AG04449 (cell line): Measurements from ENCODE around the gene MARCHF3.
"Not testable (repeated sequence)": the region's sequence is repeated elsewhere in the genome, so short reads cannot be mapped to it uniquely, and the experiment has no call there.

Experiments used
- CTCF ChIA-PET: fragments of 350-600 bp; formaldehyde crosslinking; extraction: SDS; loops from one replicate; lab custom pipeline; 2021; ENCODE audit warnings: antibody characterized with exemption; lab: Yijun Ruan, JAX
- POLR2A ChIA-PET: fragments of 400-600, 350-600 bp; formaldehyde crosslinking; extraction: SDS; loops from one replicate; lab custom pipeline; 2020; ENCODE audit warnings: antibody characterized with exemption, inconsistent platforms; lab: Yijun Ruan, JAX
- DNase-seq: peaks from one replicate; pipeline ENCODE4 v3.0.0-alpha.2; 2010; ENCODE audit warnings: low read depth, low spot score
- H3K4me3 ChIP-seq: 2 replicates; pipeline ENCODE4 v1.5.1; 2011; ENCODE audit warnings: low read depth, mild to moderate bottlenecking, control low read depth, low read length
- CTCF ChIP-seq: IDR thresholded peaks from one replicate; pipeline ENCODE4 v1.5.1; 2011; ENCODE audit warnings: mild to moderate bottlenecking, moderate library complexity, low read length, control low read depth, inconsistent platforms; ENCODE audit not compliant: insufficient read depth; ENCODE audit errors: missing control alignments

Gene MARCHF3

GRCh38 chr5:126849101-126849678 is 181.2 kb downstream of the MARCHF3 start:
- no peak for TF ChIP-seq CTCF
- CTCF ChIA-PET, result interaction anchor here (0.8 to 1.3 kb wide), 4 partner anchors 12 to 644 kb away, joined by 3 to 4 read pairs (median 4); no protein-coding TSS in a partner anchor
- POLR2A ChIA-PET, result no interaction called here
- DNase-seq, result no peak
- no peak overlapping the region for H3K4me3 ChIP-seq

- no peak for TF ChIP-seq CTCF
- ChIA-PET CTCF (interaction anchor here (1.1 to 1.3 kb wide), 3 partner anchors 466 to 645 kb away, joined by 3 to 4 read pairs (median 3); no protein-coding TSS in a partner anchor), POLR2A (no interaction called here)
- no peak for DNase-seq
- no peak overlapping the region for H3K4me3 ChIP-seq
These were observed 182.1 kb downstream of the MARCHF3 start for GRCh38 chr5:126848253-126848652.

- POLR2A ChIA-PET, result no interaction called here
- no peak for DNase-seq
- no peak for TF ChIP-seq CTCF
These were observed 182.5 kb downstream of the MARCHF3 start for GRCh38 chr5:126847826-126848251.

GRCh38 chr5:126847456-126847820 is 182.9 kb downstream of the MARCHF3 start:
- CTCF ChIA-PET, result interaction anchor here (0.8 to 1.3 kb wide), 2 partner anchors 10 to 645 kb away, joined by 3 read pairs; no protein-coding TSS in a partner anchor
- DNase-seq, result no peak
- TF ChIP-seq CTCF, result no peak
- POLR2A ChIA-PET, result no interaction called here
- H3K4me3 ChIP-seq, result no peak overlapping the region

More at GRCh38 chr5:126847826-126848251, 182.5 kb downstream of the MARCHF3 start:
- CTCF ChIA-PET, result interaction anchor here (0.8 to 1.3 kb wide), 3 partner anchors 10 to 645 kb away, joined by 3 read pairs; no protein-coding TSS in a partner anchor
- H3K4me3 ChIP-seq, result no peak overlapping the region

GRCh38 chr5:126846744-126847455 is 183.5 kb downstream of the MARCHF3 start:
- no peak for DNase-seq
- CTCF ChIA-PET, result interaction anchor here (0.8 to 1.3 kb wide), 2 partner anchors 9 to 646 kb away, joined by 3 read pairs; no protein-coding TSS in a partner anchor
- POLR2A ChIA-PET, result no interaction called here
- no peak for TF ChIP-seq CTCF
- H3K4me3 ChIP-seq, result no peak overlapping the region

GRCh38 chr5:126846344-126846743 is 184.0 kb downstream of the MARCHF3 start:
- no peak overlapping the region for H3K4me3 ChIP-seq
- DNase-seq, result peak; percentile 3
- TF ChIP-seq CTCF, result peak; percentile 5
- POLR2A ChIA-PET, result no interaction called here
- CTCF ChIA-PET, result interaction anchor here (1.2 to 1.3 kb wide), 2 partner anchors 9 to 197 kb away, joined by 5 to 6 read pairs; no protein-coding TSS in a partner anchor

GRCh38 chr5:126845470-126846070 is 184.8 kb downstream of the MARCHF3 start:
- POLR2A ChIA-PET, H3K4me3 ChIP-seq, DNase-seq: not testable (repeated sequence)
- CTCF ChIA-PET, result interaction anchor here (1.2 to 1.3 kb wide), 2 partner anchors 8 to 198 kb away, joined by 5 to 6 read pairs; no protein-coding TSS in a partner anchor

- CTCF ChIA-PET, DNase-seq, H3K4me3 ChIP-seq, POLR2A ChIA-PET: not testable (repeated sequence)
These were observed 187.0 kb downstream of the MARCHF3 start for GRCh38 chr5:126843375-126843774.
